ENCODE measurements around the gene OPN1MW. TPM values are rescaled to one million over a fixed set of nuclear protein-coding genes. Genes with fewer than 3 reads are reported as not detected.
"Not testable (repeated sequence)": the region's sequence is repeated elsewhere in the genome, so short reads cannot be mapped to it uniquely, and the experiment has no call there.

OPN1MW gene
- polyA plus RNA-seq, 12 donors, result not detected

- DNase-seq, result not testable (repeated sequence)
These were observed 27.4 kb downstream of the OPN1MW start for GRCh38 chrX:154209670-154210418.

GRCh38 chrX:154211057-154211456, 28.7 kb downstream of the OPN1MW start:
- DNase-seq, result not testable (repeated sequence)

GRCh38 chrX:154211499-154211898, 29.1 kb downstream of the OPN1MW start:
- not testable (repeated sequence) for DNase-seq

GRCh38 chrX:154219456-154219855, 37.1 kb downstream of the OPN1MW start, which contains the start of gene OPN1MW2:
OPN1MW2 (plus strand) TSS chrX:154219756; CDS start chrX:154219816, 60 bp downstream.
- not testable (repeated sequence) for DNase-seq

- not testable (repeated sequence) for DNase-seq
These were observed 42.9 kb downstream of the OPN1MW start for GRCh38 chrX:154225292-154225691.

- DNase-seq, result not testable (repeated sequence)
These were observed 44.3 kb downstream of the OPN1MW start for GRCh38 chrX:154226706-154227105.

- DNase-seq, result not testable (repeated sequence)
These were observed 49.0 kb downstream of the OPN1MW start for GRCh38 chrX:154231443-154231842.

- not testable (repeated sequence) for DNase-seq
These were observed 51.2 kb downstream of the OPN1MW start for GRCh38 chrX:154233620-154234019.

GRCh38 chrX:154238939-154239559, 56.7 kb downstream of the OPN1MW start:
- DNase-seq, result not testable (repeated sequence)

GRCh38 chrX:154239982-154240503, 57.6 kb downstream of the OPN1MW start:
- not testable (repeated sequence) for DNase-seq

Other genes starting within 250 kb of the OPN1MW start
- 10 to 100 TPM in 11 of 12 donors, not detected in 1; 42.6 to 72.0 (median 57.7) TPM for gene NAA10, start 247.6 kb upstream of the OPN1MW start, polyA plus RNA-seq (ENCODE audit: insufficient read length in 12 of 12)
- 10 to 100 TPM in 1 of 12 donors, 1 to 10 TPM in 10, not detected in 1; 1.4 to 26.0 (median 2.3) TPM for gene RENBP, start 238.0 kb upstream of the OPN1MW start, polyA plus RNA-seq (ENCODE audit: insufficient read length in 12 of 12)
- 100 to 1,000 TPM in 1 of 12 donors, 10 to 100 TPM in 11; 24.3 to 129 (median 31.2) TPM for gene HCFC1, start 210.8 kb upstream of the OPN1MW start, polyA plus RNA-seq (ENCODE audit: insufficient read length in 12 of 12)
- gene TMEM187, start 209.8 kb upstream of the OPN1MW start, polyA plus RNA-seq (ENCODE audit: insufficient read length in 12 of 12), result 1 to 10 TPM in 10 of 12 donors, not detected in 2; 2.7 to 7.0 (median 4.8) TPM
- gene IRAK1, start 162.7 kb upstream of the OPN1MW start, polyA plus RNA-seq (ENCODE audit: insufficient read length in 12 of 12), result 10 to 100 TPM in 11 of 12 donors, not detected in 1; 27.7 to 48.5 (median 39.2) TPM
- 10 to 100 TPM in 11 of 12 donors, not detected in 1; 16.5 to 30.0 (median 19.2) TPM for gene MECP2, start 84.9 kb upstream of the OPN1MW start, polyA plus RNA-seq (ENCODE audit: insufficient read length in 12 of 12)
- gene OPN1LW, start 38.4 kb upstream of the OPN1MW start, polyA plus RNA-seq (ENCODE audit: insufficient read length in 12 of 12), result not detected
- not detected for gene OPN1MW2, start 37.2 kb downstream of the OPN1MW start, polyA plus RNA-seq (ENCODE audit: insufficient read length in 12 of 12)
- not detected for gene OPN1MW3, start 75.0 kb downstream of the OPN1MW start, polyA plus RNA-seq (ENCODE audit: insufficient read length in 12 of 12)
- not detected for gene TEX28, start 112.5 kb downstream of the OPN1MW start, polyA plus RNA-seq (ENCODE audit: insufficient read length in 12 of 12)
- gene TKTL1, start 113.2 kb downstream of the OPN1MW start, polyA plus RNA-seq (ENCODE audit: insufficient read length in 12 of 12), result under 1 TPM in 10 of 12 donors, not detected in 2; 0.08 to 0.63 (median 0.35) TPM
- 100 to 1,000 TPM in 11 of 12 donors, 10 to 100 TPM in 1; 54.4 to 509 (median 215) TPM for gene FLNA, start 192.0 kb downstream of the OPN1MW start, polyA plus RNA-seq (ENCODE audit: insufficient read length in 12 of 12)
- 100 to 1,000 TPM in 1 of 12 donors, 10 to 100 TPM in 10, not detected in 1; 36.2 to 121 (median 46.3) TPM for gene EMD, start 196.7 kb downstream of the OPN1MW start, polyA plus RNA-seq (ENCODE audit: insufficient read length in 12 of 12)
- 1,000 to 10,000 TPM; 1,129 to 5,997 (median 5,399) TPM for gene RPL10, start 215.8 kb downstream of the OPN1MW start, polyA plus RNA-seq (ENCODE audit: insufficient read length in 12 of 12)
- gene DNASE1L1, start 226.7 kb downstream of the OPN1MW start, polyA plus RNA-seq (ENCODE audit: insufficient read length in 12 of 12), result 10 to 100 TPM in 11 of 12 donors, not detected in 1; 14.4 to 51.4 (median 34.6) TPM
- gene TAFAZZIN, start 228.9 kb downstream of the OPN1MW start, polyA plus RNA-seq (ENCODE audit: insufficient read length in 12 of 12), result 10 to 100 TPM in 11 of 12 donors, not detected in 1; 20.0 to 36.3 (median 25.5) TPM
- gene ATP6AP1, start 246.1 kb downstream of the OPN1MW start, polyA plus RNA-seq (ENCODE audit: insufficient read length in 12 of 12), result 10 to 100 TPM in 11 of 12 donors, not detected in 1; 53.5 to 75.1 (median 59.0) TPM

Measured in muscle of arm (tissue), 12 donors.